Duodenal mucosa (tissue), 2 donors: ENCODE data around the gene TGM2.

Source experiments
- H3K27ac ChIP-seq: one replicate; pipeline ENCODE4 v1.7.0; 2013; ENCODE audit warnings: low read depth, low read length
- H3K27me3 ChIP-seq, 2 donors: one replicate each; pipeline ENCODE4 v1.7.0; 2013; ENCODE audit warnings: low read length in 2 of 2, control low read depth in 1 of 2; ENCODE audit not compliant: insufficient read depth in 2 of 2, control insufficient read depth in 1 of 2
- H3K36me3 ChIP-seq, 2 donors: one replicate each; pipeline ENCODE4 v1.7.0; 2013; ENCODE audit warnings: low read length in 2 of 2, control low read depth in 1 of 2; ENCODE audit not compliant: insufficient read depth in 2 of 2, control insufficient read depth in 1 of 2
- H3K4me1 ChIP-seq, 2 donors: one replicate each; pipeline ENCODE4 v1.7.0; 2013; ENCODE audit warnings: low read length in 2 of 2, control low read depth in 1 of 2; ENCODE audit not compliant: insufficient read depth in 2 of 2, control insufficient read depth in 1 of 2
- H3K4me3 ChIP-seq, 2 donors: one replicate each; pipeline ENCODE4 v1.7.0; 2013; ENCODE audit warnings: low read length in 2 of 2, low read depth in 1 of 2
- H3K9ac ChIP-seq, 2 donors: one replicate each; pipeline ENCODE4 v1.7.0; 2013; ENCODE audit warnings: low read length in 2 of 2, low read depth in 1 of 2
- H3K9me3 ChIP-seq, 2 donors: one replicate each; pipeline ENCODE4 v1.7.0; 2013; ENCODE audit warnings: low read length in 2 of 2, control low read depth in 1 of 2; ENCODE audit not compliant: control insufficient read depth in 1 of 2

Gene TGM2

DNA sequence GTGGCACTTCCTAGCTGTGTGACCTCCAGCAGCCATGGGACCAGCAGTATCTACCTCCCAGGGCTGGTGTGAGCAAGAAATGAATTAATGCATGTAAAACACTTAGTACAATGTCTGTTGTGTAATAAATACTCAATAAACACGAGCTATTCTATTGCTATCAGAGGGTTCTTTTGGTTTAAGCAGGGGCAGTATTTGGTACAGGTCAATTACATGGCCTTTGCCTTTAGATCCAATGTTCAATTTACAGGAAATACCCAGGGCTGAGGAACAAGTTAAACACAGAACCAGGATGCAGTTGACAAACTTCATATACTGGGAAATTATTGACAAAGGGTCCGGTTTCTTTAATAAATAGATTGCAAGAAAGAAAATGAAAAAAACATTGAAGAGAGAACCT, 2.9 kb downstream of the TGM2 start:
- Histone ChIP-seq H3K4me3 (peak overlapping the region in 1 of 2 donors; percentile 1), H3K9me3 (no peaks in the 10 kb centered on the region), H3K9ac (no peak overlapping the region), H3K27ac (no peak overlapping the region), H3K4me1 (peaks cover 18 to 25% of the 10 kb centered on the region in 2 donors), H3K27me3 (no peaks in the 10 kb centered on the region), H3K36me3 (peaks cover 4 to 9% of the 10 kb centered on the region in 2 donors)

- H3K27ac ChIP-seq, result no peak overlapping the region
- no peak overlapping the region for H3K9ac ChIP-seq
- H3K27me3 ChIP-seq, result no peaks in the 10 kb centered on the region
- no peaks in the 10 kb centered on the region for H3K9me3 ChIP-seq
- peaks cover 4 to 9% of the 10 kb centered on the region in 2 donors for H3K36me3 ChIP-seq
- H3K4me1 ChIP-seq, result peaks cover 18 to 25% of the 10 kb centered on the region in 2 donors
- H3K4me3 ChIP-seq, result no peak overlapping the region
These were observed 3.7 kb downstream of the TGM2 start for GRCh38 chr20:38161412-38161774.

GRCh38 chr20:38159957-38160756, 4.9 kb downstream of the TGM2 start:
- no peaks in the 10 kb centered on the region for H3K27me3 ChIP-seq
- H3K4me1 ChIP-seq, result peaks cover 11 to 17% of the 10 kb centered on the region in 2 donors
- H3K9ac ChIP-seq, result no peak overlapping the region
- H3K9me3 ChIP-seq, result no peaks in the 10 kb centered on the region
- peaks cover 9% of the 10 kb centered on the region in 2 donors for H3K36me3 ChIP-seq
- H3K4me3 ChIP-seq, result no peak overlapping the region
- H3K27ac ChIP-seq, result no peak overlapping the region

DNA sequence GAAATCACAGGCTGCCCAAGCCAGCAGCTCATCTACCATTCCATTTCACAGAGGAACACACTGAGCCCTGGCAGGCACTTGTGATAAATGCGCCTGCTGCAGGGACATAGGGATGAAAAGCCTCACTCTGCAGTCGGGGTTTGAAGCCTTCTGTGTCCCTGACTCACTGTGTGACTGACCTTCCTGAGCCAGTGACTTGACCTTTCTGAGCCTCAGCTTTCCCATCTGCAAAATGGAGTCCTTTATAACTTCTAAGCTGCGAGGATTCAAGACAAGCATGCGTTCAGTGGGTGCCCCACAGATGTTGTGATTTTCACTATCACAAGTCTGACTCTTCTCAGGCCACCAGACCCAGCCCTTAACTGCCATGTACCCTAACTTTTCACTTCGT, 5.5 kb downstream of the TGM2 start:
- Histone ChIP-seq H3K27ac (no peak overlapping the region), H3K4me3 (no peak overlapping the region), H3K4me1 (peaks cover 7 to 13% of the 10 kb centered on the region in 2 donors), H3K9me3 (no peaks in the 10 kb centered on the region), H3K36me3 (peaks cover 9% of the 10 kb centered on the region in 2 donors), H3K27me3 (no peaks in the 10 kb centered on the region), H3K9ac (no peak overlapping the region)

DNA sequence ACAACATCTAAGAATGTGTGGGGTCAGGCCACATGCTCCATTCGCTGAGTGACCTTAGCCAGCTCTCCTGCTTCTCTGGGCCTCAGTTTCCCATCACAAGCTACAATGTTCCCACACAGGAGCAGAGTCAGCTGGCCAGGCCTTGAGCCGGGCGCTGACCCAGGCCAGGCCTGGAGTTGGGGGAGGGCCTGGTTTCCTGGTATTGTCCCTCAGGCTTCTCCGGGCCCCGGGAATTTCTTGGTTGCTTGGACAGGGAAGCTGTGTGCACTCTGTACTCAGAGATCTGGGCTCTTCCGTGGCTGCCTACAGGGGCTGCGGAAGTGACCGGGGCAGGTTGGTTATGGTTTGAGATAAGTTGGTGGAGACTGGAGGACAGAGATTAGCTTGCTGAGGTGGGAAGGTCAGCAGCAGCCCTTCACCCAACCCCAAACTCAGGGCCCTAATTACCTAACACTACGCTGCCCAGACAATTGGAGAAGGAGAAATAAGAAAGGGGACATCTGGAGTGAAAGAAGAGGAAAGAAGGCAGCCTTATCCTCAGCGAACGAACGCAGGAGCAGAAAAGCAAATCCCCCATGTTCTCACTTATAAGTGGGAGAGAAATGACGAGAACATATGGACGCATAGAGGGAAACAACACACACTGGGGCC, 6.2 kb downstream of the TGM2 start:
- Histone ChIP-seq H3K27me3 (no peaks in the 10 kb centered on the region), H3K36me3 (peaks cover 9% of the 10 kb centered on the region in 2 donors), H3K27ac (peak overlapping the region; percentile 22), H3K9me3 (no peaks in the 10 kb centered on the region), H3K4me3 (no peak overlapping the region), H3K9ac (no peak overlapping the region), H3K4me1 (peaks cover 6 to 7% of the 10 kb centered on the region in 2 donors)

GRCh38 chr20:38157635-38158495, 7.2 kb downstream of the TGM2 start:
- peaks cover 11 to 12% of the 10 kb centered on the region in 2 donors for H3K4me1 ChIP-seq

GRCh38 chr20:38156888-38157634, 8.0 kb downstream of the TGM2 start:
- Histone ChIP-seq H3K9ac (no peak overlapping the region), H3K4me3 (no peak overlapping the region), H3K9me3 (no peaks in the 10 kb centered on the region), H3K4me1 (peaks cover 15 to 18% of the 10 kb centered on the region in 2 donors), H3K27me3 (no peaks in the 10 kb centered on the region), H3K27ac (no peak overlapping the region), H3K36me3 (peaks cover 9% of the 10 kb centered on the region in 2 donors)

More at GRCh38 chr20:38157635-38158495, 7.2 kb downstream of the TGM2 start:
- H3K9ac ChIP-seq, result no peak overlapping the region
- no peaks in the 10 kb centered on the region for H3K9me3 ChIP-seq
- peaks cover 9% of the 10 kb centered on the region in 2 donors for H3K36me3 ChIP-seq
- no peak overlapping the region for H3K4me3 ChIP-seq
- H3K27ac ChIP-seq, result no peak overlapping the region
- H3K27me3 ChIP-seq, result no peaks in the 10 kb centered on the region

- peaks cover 19 to 21% of the 10 kb centered on the region in 2 donors for H3K4me1 ChIP-seq
- H3K4me3 ChIP-seq, result no peak overlapping the region
- no peak overlapping the region for H3K27ac ChIP-seq
- no peaks in the 10 kb centered on the region for H3K9me3 ChIP-seq
- no peaks in the 10 kb centered on the region for H3K27me3 ChIP-seq
- H3K9ac ChIP-seq, result no peak overlapping the region
- peaks cover 9% of the 10 kb centered on the region in 2 donors for H3K36me3 ChIP-seq
These were observed 8.8 kb downstream of the TGM2 start for GRCh38 chr20:38156280-38156679.

DNA sequence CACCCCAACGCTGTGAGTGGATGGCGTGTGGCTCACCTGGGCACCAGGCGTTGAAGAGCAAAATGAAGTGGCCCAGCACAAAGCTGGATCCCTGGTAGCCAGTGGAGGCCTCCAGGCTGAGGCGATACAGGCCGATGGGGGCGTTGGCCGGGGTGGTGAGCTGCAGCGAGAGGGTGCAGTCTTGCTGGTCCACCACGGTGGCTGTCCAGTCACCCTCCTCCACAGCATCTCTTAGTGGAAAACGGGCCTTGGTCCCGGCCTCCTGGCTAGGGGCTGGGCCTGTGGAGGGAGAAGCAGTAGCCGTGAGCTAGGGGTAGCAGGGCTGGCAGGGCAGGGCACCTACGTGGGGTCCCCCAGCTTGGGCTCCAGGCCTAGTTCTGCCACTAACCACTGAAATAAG, 9.3 kb downstream of the TGM2 start:
- Histone ChIP-seq H3K4me3 (no peak overlapping the region), H3K9me3 (no peaks in the 10 kb centered on the region), H3K27me3 (no peaks in the 10 kb centered on the region), H3K4me1 (peaks cover 24 to 26% of the 10 kb centered on the region in 2 donors), H3K9ac (no peak overlapping the region), H3K27ac (peak overlapping the region; percentile 7), H3K36me3 (peaks cover 9% of the 10 kb centered on the region in 2 donors)
